Glomerular visceral epithelial cell (primary cell): ENCODE measurements around the gene FLOT1.
A peak's percentile ranks its signal among the peaks of the same experiment; 100 is the strongest.
"Not testable (repeated sequence)": the region's sequence is repeated elsewhere in the genome, so short reads cannot be mapped to it uniquely, and the experiment has no call there.

ENCODE experiments used
- DNase-seq: peaks from one replicate; pipeline ENCODE4 v3.0.0-alpha.2; 2016; ENCODE audit errors: extremely low spot score

Gene FLOT1

DNA sequence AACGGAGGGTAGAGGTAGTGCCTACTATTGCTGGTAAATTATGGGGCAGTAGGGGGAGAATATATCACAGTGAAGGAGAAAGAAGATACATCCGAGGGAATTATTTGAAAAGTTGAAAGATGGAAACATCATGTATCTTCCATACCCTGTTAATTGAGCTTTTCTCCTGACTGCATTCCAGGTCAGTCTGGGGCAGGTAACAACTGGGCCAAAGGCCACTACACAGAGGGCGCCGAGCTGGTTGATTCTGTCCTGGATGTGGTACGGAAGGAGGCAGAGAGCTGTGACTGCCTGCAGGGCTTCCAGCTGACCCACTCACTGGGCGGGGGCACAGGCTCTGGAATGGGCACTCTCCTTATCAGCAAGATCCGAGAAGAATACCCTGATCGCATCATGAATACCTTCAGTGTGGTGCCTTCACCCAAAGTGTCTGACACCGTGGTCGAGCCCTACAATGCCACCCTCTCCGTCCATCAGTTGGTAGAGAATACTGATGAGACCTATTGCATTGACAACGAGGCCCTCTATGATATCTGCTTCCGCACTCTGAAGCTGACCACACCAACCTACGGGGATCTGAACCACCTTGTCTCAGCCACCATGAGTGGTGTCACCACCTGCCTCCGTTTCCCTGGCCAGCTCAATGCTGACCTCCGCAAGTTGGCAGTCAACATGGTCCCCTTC lies 19.2 kb downstream of the FLOT1 start:
- DNase-seq: not testable (repeated sequence)

DNA sequence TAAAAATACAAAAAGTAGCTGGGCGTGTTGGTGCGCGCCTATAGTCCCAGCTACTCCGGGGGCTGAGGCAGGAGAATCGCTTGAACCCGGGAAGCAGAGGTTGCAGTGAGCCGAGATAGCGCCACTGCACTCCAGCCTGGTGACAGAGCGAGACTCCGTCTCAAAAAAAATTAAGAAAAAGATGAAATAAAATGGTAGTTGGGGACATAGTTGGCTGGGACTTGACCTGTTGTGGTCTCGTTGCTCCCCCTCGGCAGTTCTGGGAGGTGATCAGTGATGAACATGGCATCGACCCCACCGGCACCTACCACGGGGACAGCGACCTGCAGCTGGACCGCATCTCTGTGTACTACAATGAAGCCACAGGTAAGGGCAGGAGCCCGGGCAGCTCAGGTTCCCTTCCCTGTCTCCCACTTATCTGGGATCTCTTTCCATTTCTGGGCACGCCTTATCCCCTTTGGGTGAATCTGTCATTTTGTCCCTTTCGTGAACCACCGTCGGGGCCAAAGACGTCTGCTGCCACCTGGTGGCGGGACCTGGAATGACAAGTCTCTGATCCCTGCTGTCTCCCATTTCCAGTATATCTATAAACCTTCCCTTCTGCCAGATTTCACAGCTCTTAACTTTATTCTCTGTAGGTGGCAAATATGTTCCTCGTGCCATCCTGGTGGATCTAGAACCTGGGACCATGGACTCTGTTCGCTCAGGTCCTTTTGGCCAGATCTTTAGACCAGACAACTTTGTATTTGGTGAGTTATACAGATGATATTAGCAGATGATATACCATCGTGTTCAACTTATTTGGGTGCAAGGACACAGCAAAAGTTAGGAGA lies 20.0 kb downstream of the FLOT1 start:
- peak; percentile 84 for DNase-seq

DNA sequence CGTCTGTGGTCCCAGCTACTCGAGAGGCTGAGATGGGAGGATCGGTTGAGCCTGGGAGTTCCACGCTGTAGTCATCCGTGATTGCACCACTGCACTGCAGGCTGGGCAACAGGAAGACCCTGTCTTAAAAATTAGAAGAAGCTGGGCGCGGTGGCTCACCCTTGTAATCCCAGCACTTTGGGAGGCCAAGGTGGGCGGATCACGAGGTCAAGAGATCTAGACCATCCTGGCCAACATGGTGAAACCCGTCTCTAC lies 20.5 kb downstream of the FLOT1 start:
- peak; percentile 44 for DNase-seq

DNA sequence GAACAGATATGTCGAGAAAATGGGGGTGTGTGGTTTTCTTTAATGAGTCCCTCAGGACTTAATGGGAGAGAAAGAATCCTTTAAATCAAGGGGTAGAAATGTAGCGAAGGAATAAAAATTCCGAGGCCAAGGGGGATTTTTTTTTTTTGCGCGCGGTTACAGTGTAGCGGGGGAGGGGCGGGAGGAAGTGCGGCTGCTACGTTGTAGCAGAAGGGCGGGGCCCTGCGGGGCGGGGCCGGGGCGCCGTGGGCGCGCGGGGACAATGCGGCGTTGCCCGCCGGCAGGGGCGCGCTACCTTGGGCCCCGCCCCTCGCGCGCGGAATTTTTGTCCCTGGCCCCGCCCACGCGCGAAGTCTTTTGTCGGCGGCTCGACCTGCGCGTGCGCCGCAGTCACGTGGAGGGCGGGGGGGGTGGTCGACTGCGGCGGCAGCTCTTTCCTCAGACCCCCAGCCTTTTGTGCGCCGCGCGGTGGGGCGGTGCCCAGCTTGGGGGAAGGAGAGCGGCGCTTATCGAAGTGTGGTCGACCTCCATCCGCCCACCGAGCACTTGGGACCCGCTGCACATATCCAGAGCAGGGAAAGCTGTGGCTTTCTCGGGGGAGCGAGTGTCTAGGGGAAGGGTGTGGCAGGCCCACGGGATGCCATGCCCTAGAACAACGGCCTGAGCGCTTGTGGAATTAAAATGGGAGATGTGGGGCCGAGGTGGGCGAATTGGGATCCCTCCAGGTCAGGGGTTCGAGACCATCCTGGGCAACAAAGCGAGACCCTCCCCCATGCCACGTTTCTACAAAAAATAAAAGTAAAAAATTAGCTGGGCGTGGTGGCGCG lies 21.1 kb downstream of the FLOT1 start:
- peak; percentile 95 for DNase-seq

DNA sequence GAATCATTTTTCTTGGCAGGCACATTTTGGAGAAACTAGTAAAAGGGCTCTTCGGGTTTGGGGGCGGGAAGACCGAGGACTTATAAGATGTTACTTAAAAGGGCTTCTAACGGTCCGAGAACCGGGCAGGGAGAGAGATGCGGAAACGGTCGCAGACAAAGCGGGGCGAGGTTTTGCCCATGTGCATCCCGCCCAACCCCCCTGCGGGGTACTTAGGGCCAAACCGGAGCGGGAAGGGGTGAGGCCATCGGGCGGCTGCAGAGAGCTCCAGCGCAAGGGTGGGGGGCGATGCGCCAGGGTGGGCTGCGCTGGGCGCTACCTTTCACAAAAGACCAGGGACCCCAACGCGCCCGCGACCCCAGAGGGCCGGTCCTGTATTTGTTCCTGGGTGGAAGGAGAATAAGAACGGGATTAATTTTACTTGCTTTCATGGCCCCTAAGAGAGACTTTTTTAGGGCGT lies 21.7 kb downstream of the FLOT1 start:
- DNase-seq: peak; percentile 59

DNA sequence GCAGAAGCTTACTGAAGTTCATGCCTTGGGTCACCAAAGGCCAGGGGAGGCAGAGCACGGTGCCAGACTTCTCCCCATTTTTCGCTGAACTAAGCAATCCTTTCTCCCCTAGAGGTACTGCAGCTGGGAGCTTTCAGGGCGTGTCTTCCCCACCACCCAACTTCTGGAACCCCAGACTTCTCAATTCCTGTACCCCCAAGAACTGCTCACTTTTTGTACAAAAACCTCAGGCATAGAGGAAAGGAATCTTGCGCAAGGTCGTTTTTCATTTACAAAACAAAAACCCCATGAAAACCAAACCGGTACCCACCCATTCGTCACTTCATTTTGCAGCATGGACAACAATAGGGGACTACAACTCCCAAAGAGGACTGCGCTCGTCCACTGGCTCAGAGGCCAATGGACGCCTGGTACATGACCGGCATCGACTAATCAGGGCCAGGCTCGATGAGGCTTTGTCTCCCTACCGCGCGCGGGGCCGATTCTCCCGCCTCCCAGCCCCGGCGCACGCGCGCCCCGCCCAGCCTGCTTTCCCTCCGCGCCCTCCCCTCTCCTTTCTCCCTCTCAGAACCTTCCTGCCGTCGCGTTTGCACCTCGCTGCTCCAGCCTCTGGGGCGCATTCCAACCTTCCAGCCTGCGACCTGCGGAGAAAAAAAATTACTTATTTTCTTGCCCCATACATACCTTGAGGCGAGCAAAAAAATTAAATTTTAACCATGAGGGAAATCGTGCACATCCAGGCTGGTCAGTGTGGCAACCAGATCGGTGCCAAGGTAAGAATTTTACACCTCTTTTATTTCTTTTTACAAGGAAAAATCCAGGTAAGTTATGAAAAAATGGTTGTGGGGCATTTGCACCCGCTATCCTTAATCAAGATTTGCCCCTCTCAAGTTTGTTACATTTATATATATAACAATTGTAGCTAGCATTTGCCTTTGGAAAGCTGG lies 22.4 kb downstream of the FLOT1 start, which contains the start of gene TUBB:
TSS of gene TUBB (plus strand) at position 562 of the 947 bp plus-strand sequence. CDS start at position 717, 155 bp downstream.
- DNase-seq: peak; percentile 98

DNA sequence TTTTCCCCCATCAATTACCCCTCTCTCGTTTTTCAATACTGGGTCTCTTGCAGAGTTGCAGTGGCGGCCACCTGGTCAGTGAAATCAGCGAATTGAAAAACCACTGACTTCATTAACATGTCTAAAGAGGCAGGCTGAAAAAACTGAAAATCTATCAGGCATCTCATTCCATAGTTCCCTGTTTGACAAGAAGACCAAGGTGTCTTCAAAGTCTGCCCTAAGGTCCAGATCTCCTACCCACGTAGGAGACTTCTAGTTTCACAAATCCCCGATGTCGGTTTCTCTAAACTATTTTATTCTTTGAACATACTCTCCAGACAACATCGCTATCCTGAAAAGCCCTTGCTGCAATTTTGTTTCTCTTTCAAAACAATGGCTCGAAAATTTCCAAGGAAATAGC lies 23.1 kb downstream of the FLOT1 start:
- no peak for DNase-seq

DNA sequence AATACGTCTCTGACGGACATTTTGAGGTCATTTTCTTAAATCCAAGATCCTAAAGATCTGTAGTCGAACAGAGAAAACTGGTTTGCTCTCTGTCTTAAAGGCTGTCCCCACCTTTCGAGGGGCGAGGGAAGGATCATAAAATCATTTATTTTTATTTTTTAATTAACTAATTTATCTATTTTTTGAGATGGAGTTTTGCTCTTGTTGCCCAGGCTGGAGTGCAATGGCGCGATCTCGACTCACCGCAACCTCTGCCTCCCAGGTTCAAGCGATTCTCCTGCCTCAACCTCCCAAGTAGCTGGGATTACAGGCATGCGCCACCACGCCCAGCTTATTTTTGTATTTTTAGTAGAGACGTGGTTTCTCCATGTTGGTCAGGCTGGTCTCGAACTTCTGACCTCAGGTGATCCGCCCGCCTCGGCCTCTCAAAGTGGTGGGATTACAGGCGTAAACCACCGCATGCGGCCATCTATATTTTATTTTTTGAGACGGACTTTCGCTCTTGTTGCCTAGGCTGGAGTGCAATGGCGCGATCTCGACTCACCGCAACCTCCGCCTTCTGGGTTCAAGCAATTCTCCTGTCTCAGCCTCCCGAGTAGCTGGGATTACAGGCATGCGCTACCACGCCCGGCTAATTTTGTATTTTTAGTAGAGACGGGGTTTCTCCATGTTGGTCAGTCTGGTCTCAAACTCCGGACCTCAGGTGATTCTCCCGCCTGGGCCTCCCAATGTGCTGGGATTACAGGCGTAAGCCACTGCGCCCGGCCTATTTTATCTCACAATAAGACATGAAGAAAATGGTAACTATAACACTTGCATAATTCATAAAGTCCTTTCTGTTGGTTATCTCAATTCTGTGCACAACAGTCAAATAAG lies 24.4 kb downstream of the FLOT1 start:
- DNase-seq: not testable (repeated sequence)

DNA sequence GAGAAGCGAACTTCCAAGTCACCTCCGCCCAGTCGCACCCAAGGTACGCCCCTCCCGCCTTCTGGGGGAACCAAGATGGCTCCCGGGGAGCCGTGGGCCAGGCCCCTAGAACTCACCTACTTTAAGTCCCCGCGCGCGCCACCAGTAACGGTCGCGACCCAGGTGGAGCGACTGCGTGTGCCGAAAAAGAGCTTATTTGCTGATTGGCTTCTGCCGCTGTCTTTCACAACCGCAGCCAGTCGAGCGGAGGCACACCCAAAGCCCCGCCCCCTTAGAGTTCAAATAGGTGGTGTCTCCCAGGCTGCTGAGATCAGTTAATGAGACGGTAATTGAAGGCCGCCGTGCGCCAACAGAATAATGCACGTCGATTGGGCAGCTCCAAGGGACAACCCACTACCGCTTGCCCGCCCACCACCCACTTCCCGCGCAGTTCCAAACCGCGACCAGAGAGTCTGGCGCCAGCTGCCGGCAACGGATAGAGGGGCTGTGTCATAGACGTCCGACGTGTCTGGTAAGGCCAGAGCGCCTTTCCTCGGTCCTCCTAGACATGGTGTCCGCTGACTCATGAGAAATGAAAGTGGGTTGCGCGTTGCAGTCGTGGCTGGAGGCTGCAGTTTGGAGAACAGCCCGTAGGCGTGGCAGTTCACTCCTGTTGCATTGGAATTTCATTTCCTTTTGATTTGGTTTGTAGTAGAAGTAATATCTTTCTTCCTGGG lies 25.2 kb downstream of the FLOT1 start, which contains the start of gene MDC1:
TSS of gene MDC1 (minus strand) at position 153 of the 716 bp plus-strand sequence. CDS start 2,106 bp downstream, outside the sequence.
- peak; percentile 100 for DNase-seq

DNA sequence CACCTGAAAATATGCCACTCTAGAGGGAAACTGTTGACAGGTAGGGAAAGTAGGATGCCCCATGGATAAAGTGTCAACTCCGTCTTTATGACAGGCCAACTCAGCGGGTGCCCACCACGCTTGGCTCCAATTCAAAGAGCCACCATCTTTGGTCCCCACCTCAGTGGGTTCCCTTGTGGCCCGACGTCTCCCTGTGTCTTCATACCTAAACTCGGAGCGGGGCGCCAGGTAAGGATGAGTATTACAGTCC lies 25.7 kb downstream of the FLOT1 start:
- no peak for DNase-seq

DNA sequence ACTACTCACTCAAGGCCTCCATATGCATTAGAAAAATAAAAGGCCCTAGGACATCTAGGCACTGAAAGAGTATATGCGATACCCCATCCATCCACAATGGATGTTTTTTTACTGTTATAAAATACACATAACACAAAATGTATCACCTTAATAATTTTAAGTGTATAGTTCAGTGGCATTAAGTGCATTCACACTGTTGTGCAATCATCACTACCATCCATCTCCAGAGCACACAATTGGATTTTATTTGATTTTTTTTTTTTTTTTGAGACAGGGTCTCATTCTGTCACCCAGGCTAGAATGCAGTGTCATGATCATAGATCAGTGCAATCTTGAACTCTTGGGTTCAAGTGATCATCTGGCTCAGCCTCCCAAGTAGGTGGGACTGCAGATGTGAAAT lies 28.2 kb downstream of the FLOT1 start:
- no peak for DNase-seq

DNA sequence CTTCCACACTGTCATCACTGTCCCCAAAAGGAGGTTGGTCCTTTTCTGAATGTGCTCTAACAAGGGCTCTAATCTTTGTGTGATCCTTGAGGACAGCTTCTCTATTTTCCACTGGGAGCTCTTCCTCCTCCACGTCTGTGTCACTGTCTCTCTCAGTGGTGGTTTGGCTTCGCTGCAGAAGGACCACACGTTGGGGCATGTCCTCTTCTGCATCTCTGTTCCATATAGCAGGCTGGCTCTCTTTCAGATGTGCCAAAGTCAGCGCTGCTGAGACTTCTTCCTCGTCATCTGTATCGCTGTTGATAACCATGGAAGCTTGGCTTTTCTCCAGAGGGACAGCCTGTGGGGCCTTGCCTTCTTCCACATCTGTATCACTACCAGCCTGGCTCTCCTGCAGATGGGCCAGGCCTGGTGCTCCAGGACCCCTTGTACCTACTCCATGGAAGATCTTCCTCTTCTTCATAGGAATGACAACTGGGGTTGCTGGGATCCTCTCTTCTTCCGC lies 30.0 kb downstream of the FLOT1 start:
- no peak for DNase-seq

DNA sequence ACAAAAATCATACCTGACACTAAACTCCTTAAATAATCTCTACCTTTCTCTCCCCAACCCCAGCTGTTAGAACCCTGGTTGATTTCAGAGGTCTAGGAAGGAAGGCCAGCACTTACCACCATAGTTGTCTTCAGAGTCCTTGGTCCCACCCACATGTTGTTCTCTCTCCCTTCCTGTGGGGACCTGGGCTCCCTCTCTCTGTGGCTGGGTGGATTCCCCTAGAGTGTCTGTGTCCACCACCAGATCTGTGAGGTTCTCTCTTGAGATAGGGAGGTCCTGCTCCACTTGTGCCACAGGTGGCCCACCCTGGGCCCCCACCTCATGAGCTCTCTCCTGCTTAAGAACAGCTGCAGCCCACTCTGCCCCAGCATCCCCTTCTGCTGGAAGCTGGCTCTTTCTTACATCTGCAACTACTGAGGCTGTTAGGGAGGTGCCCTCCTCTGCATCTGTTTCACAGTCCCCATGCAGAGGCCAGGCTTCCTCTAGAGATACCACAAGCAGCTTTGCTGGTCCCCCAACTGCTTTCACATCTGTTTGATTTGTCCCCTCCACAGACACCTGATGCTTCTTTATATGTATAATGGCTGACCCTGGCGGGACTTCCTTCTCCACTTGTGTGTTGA lies 30.6 kb downstream of the FLOT1 start:
- DNase-seq: no peak

DNA sequence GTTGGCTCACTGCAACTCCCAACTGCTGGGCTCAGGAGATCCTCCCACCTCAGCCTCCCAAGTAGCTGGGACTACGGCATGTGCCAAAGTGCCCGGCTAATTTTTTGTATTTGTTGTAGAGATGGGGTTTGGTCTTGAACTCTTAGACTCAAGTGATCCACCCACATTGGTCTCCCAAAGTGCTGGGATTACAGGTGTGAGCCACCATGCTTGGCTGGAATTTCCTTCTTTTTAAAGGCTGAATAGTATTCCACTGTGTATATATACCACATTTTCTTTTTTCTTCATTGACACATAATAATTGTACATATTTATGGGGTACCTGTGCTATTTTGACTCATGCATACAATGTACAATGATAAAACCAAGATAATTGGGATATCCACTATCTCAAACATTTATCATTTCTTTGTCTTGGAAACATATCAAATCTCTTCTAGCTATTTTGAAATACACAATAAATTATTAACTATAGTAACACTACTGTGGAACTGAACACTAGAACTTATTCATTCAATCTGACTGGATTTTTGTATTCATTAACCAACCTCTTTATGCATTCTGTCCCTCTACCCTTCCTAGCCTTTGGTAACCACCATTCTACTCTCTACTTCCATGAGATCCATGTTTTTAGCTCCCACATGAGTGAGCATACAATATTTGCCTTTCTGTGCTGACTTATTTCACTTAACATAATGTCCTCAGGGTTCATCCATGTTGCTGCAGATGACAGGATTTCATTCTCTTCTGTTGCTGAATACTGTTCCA lies 33.2 kb downstream of the FLOT1 start:
- DNase-seq: peak; percentile 29

DNA sequence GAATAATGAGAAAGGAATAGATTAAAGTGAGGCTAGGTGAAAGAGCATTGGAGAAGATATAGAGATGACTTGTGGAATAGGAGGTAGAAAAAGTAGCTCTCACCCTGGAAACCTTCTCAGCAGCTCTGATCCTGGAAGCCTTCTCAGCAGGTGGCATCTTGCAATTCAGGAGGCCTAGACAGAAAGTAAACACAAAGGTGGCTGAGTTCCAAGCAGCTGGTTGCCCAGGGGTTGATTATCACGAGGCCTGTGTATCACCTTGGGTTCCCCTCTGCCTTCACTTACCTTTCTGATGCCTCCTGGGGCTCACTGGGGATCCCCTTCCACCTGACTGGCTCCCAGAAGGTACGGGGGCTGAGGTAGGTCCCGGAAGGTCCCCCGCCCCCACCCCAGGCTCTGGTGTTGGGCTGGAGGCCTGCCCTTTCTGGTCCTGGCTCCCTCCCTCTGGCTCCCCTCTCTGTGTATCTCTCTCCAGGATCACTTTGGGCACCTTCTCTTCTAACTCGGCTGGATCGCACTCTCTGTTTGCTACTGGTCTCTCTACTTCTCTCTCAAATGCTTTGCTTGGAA lies 35.1 kb downstream of the FLOT1 start:
- no peak for DNase-seq

DNA sequence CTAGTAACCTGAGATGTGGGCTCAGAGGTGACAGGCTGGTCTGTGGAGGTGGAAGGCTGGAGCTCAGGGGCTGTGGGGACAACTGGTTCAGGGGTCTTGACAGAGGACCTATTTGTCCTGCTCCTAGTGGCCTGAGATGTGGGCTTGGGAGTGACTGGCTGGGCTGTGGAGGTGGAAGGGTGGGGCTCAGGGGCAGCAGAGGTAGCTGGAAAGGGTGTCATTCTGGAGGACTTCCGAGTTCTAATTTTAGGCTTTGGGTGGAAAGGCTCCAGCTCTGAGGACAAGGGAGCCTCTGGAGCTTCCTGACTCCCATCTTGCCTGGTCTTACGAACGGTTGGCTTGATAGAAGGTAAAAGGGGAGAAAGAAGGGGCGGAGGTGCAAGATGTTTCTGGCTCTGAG lies 36.9 kb downstream of the FLOT1 start:
- DNase-seq: no peak

DNA sequence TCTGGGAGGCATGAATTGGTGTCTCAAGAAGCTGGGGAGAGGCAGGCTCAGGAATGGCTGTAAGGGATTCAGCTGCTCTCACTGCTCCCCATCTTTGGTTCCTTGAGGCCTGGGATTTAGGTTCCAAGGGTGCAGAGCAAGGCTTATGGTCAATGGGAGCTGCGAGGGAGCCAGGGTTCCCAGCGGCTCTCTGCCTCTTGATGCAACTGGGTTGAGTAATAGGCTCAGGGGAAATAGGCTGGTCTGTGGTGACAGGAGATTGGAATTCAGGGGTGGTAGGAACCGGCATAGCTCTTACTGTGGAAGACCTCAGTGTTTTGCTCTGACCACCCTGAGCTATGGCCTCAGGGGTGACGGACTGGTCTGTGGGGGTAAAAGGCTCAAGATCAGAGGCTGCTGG lies 38.7 kb downstream of the FLOT1 start:
- no peak for DNase-seq

DNA sequence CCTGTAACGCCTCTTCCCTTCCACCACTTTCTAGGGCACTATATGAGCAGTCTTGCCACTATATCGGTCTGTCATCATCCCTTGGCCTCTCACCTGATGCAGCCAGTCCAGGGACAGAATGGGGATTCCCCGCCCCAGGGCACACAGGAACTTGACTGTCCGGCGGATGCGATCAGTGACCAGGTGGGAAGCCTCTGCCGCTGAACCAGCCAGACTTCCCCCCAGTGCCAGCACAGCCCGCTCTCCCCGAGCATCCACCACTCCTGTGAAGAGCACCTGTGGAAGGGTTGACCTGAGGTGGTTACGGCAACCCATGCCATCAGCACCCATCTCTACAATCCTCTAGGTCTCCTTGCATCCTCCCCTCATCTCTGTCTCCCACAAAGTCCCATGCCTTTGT lies 39.5 kb downstream of the FLOT1 start:
- no peak for DNase-seq
